ENCODE data around the gene ATXN10. TPM values are rescaled to one million over a fixed set of nuclear protein-coding genes. Genes with fewer than 3 reads are reported as not detected.

Gene ATXN10
- total RNA-seq, 1 donor from 2014 or later, result 92.4 TPM

DNA sequence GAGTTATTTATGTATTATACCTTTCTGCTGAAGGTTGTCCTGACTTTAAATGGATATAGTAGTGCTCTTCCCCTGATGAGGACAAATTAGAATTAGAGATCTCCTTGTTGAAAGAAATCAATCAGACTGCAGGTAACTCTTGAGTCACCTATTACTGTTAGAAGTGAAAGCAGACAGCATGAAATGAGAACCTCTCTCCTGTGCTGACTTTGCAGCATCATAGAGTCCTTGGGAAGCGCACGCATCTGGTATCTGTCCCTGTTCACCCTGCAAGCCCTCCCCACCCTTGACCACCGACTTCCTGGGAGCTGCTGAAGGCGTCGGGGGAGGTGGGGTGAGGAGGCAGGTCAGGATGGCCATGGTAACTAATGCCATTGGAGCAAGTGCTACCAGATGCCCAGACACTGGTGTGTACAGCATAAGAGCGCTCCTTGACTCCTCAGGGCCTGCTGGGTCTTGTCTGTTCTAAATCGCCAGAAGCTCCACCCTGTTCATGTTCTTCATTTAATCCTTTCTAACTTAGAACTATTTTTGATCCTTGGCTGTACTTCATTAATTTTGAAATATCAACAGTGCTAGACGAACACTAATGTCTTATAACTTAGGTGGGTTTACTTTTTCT, 161.4 kb downstream of the ATXN10 start:
- DNase-seq, result no peak

- DNase-seq, result no peak
Measured at GRCh38 chr22:45833613-45834012, 162.0 kb downstream of the ATXN10 start.

DNA sequence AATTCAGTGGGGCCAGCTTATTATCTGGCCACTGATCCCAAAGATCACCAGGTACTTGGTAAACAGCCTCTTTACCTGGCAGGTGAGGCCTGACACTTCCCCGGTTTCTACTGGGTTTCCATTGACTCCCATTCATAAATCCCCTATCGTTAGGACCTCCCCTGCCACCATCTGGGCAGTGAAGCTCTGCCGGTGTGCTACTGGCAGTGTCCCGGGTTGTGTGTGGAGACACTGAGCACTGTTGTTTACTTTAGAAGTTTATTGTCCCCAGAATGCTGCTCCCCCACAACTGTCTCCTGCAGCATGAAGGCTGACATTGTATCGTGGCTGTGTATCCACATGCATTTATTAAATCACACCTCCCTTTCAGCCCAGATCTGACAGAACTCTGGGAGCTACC, 162.6 kb downstream of the ATXN10 start:
- DNase-seq, result no peak

GRCh38 chr22:45834795-45835194, 163.2 kb downstream of the ATXN10 start:
- no peak for DNase-seq

DNA sequence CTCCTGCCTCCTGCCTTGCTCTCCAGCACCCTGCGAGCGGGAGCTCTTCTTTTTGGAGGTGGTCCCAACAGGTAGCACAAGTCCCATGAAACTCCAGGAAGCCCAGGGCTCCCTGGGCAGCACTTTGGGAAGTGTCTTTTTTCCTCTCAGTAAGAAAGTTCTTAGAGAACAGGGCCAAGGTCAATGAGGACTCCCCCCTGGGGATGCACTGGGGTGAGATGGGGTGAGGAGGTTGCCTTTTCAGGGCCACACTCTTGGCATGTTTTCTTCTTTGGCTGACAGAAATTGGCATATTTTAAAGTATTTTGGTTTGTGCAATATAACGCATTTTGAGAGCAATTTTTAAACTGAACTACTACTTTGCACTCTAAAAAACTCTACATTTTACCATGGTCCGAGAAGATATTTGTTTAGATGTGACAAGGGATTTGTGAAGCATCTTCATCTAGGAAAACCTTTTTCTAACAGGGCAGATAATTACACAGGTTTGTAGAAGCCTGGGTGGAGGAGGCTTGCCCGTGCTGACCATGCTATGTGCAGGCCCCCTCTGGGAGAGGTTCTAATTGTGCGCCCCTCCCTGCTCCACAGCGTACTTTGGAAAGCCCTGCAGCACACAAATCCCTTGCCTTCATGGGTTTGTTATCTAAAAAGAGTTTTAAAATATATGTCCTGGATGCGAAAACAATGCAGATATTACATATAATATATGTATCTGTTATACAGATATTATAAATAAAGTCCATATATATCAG, 165.0 kb downstream of the ATXN10 start:
- DNase-seq, result no peak

DNA sequence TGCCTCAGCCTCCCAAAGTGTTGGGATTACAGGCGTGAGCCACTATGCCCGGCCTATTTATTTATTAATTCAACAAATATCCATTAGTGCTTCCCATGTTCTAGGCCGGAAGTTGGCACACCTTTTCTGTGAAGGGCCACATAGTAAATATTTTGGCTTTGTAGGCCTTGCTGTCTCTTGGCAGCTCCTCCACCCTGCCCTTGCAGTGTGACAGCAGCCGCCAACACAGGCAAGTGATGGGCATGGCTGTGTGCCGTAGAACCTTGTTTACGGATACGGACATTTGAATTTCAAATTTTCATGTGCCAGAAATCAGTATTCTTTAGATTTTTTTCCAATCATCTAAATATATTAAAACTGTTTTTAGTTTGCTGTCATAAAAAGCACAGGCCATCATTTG, 165.9 kb downstream of the ATXN10 start:
- DNase-seq, result no peak

- DNase-seq, result no peak
Measured at GRCh38 chr22:45838305-45838887, 166.8 kb downstream of the ATXN10 start.

DNA sequence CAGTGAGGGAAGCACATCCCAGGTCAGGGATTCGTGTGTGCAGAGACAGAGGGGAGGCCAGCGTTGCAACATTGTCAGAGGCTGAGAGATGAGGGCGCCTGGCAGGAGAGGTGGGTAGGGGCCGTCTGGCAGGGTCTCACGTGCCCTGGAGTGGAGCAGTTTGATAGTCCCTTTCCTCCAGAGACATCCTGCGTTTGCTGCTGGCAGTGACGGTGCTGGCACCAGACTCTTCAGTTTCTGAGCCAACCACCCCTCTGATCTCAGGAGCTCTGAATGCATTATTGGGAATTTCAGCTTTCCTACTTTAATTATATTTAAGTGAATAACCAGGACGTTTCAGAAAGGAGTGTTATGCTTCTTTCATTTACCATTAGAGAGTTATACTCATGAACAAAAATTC, 168.8 kb downstream of the ATXN10 start:
- DNase-seq, result no peak

- DNase-seq, result no peak
Measured at GRCh38 chr22:45842291-45842991, 170.8 kb downstream of the ATXN10 start.

GRCh38 chr22:45843031-45843430, 171.4 kb downstream of the ATXN10 start:
- DNase-seq, result no peak

DNA sequence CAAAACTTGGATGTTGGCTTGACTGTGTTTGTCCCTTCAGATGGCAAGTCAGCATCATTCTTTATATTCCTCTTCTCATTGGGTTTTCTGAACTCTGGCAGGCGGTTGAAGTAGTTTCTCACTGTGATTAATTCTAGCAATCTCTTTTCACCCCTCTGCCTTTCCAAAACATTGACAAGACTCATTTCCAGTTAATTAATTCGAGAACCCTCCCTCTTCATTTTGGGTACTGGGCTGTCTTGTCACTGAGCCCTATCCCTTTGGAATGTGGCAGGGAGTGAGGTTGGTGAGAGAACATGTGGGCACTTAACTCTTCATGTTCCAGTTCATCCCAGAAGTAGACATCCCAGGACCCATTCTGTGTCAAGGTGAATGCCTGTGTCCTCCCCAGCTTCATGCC, 172.4 kb downstream of the ATXN10 start:
- DNase-seq, result no peak

- DNase-seq, result no peak
Measured at GRCh38 chr22:45845076-45845487, 173.4 kb downstream of the ATXN10 start.

GRCh38 chr22:45846952-45847351, 175.3 kb downstream of the ATXN10 start:
- DNase-seq, result peak; percentile 16

GRCh38 chr22:45848904-45849303, 177.3 kb downstream of the ATXN10 start:
- DNase-seq, result no peak

- no peak for DNase-seq
Measured at GRCh38 chr22:45852826-45853225, 181.2 kb downstream of the ATXN10 start.

- no peak for DNase-seq
Measured at GRCh38 chr22:45855961-45856360, 184.3 kb downstream of the ATXN10 start.

GRCh38 chr22:45857519-45857918, 185.9 kb downstream of the ATXN10 start:
- DNase-seq, result no peak

DNA sequence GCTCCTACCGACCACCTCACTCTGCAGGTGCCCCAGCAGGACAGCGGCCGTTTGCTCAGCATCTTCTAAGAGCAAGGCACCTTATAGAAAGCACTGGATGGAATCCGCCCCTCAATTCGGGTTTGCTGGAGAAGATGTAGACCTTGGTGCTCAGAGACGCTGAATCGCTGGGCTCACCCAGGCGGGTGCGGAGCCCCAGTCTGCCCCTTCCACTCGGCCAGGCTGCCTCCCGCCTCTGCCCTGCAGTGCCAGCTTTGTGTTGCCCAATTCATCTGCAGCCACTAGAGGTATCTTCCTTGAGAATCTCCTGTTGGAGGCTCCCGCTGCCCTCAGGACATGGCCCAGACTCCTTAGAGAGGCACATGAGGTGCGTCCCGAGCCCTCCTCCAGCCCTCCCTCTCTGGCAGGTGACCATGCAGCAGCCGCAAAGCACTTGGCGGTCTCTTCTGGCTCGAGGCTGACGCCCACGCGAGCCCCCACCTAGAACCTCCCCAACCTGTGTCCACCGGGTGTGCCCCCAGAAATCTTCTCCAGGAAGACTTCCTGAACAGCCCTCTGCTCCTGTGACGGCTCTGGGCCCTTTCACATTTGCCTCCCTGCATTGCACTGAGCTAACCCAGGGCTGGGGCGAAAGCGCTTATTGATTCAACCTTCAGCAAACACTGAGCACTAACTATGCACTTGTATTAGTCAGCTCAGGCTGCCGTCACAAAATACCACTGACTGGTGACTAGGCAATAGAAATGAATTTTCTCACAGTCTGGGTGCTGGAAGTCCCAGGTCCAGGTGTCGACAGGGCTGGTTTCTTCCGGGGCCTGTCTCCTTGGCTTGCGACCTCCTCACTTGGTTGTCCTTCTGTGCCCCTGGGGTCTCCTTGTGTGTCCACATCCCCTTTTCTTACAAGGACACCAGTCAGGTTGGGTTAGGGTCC, 187.9 kb downstream of the ATXN10 start:
- DNase-seq, result no peak

- DNase-seq, result no peak
Measured at GRCh38 chr22:45860201-45860600, 188.6 kb downstream of the ATXN10 start.

- DNase-seq, result no peak
Measured at GRCh38 chr22:45861259-45861658, 189.6 kb downstream of the ATXN10 start.

DNA sequence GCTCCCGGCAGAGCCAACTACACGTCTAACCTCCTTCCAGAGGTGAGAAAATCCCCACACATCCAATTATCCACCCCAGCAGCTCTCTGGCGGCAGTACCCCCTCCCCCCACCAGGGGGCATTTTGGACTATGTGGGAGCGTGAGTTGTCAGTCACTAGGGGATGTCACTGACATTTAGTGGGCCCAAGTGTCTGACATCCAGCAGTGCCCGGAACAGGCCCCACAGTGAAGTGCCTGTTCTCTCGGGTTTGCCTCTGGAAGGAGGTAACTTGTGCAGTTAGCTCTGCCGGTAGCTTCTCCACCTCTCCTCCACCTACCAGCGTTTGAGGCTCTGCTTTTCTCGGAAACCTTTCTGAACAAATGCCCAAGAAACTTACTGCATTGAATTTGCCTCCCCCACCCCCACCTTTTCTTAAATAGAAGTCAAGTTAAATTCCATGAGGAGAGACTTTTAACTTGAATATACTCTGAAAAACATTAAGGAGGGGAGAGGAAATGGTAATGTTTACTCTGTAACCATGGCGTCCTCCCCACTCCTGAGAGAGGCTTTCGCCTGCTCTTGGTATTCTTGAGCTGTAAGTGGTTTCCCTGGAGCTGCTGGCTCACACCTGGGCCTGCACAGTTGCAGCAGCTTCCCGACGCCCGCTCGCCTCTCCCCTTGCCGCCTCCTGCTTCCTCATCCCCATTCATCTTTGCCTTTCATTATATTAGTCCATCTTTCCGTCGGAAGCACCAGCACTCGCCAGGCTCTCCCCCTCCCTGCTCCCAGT, 192.5 kb downstream of the ATXN10 start:
- DNase-seq, result peak; percentile 69

All from dermis blood vessel endothelial cell (primary cell).